AG08395 (cell line): ENCODE data around the gene TAMALIN.

Source experiments
- DNase-seq: peaks from one replicate; pipeline ENCODE4 v3.0.0; 2012; ENCODE audit warnings: mixed read lengths, low spot score

Gene TAMALIN

GRCh38 chr12:52014567-52015530 is 8.1 kb downstream of the TAMALIN start:
- DNase-seq = no peak

GRCh38 chr12:52015532-52016041 is 8.8 kb downstream of the TAMALIN start:
- no peak for DNase-seq

GRCh38 chr12:52018433-52019112 is 11.8 kb downstream of the TAMALIN start:
- DNase-seq = no peak

- no peak for DNase-seq
Measured at GRCh38 chr12:52019113-52019770, 12.5 kb downstream of the TAMALIN start.

- peak; percentile 60 for DNase-seq
Measured at GRCh38 chr12:52020539-52021336, 14.0 kb downstream of the TAMALIN start.

- no peak for DNase-seq
Measured at GRCh38 chr12:52022841-52023181, 16.1 kb downstream of the TAMALIN start.

GRCh38 chr12:52023182-52023975 is 16.6 kb downstream of the TAMALIN start:
- DNase-seq = peak; percentile 90

GRCh38 chr12:52023976-52024688 is 17.4 kb downstream of the TAMALIN start:
- no peak for DNase-seq

GRCh38 chr12:52024845-52025230 is 18.1 kb downstream of the TAMALIN start:
- no peak for DNase-seq

GRCh38 chr12:52026263-52026662 is 19.5 kb downstream of the TAMALIN start:
- DNase-seq = no peak

GRCh38 chr12:52027085-52027843 is 20.5 kb downstream of the TAMALIN start:
- no peak for DNase-seq

- no peak for DNase-seq
Measured at GRCh38 chr12:52029685-52030084, 22.9 kb downstream of the TAMALIN start.

- peak; percentile 65 for DNase-seq
Measured at GRCh38 chr12:52032446-52032803, 25.7 kb downstream of the TAMALIN start.

- peak; percentile 98 for DNase-seq
Measured at GRCh38 chr12:52032804-52033445, 26.2 kb downstream of the TAMALIN start.

- DNase-seq = no peak
Measured at GRCh38 chr12:52033446-52034140, 26.8 kb downstream of the TAMALIN start.

- no peak for DNase-seq
Measured at GRCh38 chr12:52035190-52035589, 28.4 kb downstream of the TAMALIN start.

- no peak for DNase-seq
Measured at GRCh38 chr12:52035926-52036325, 29.2 kb downstream of the TAMALIN start.

- peak; percentile 86 for DNase-seq
Measured at GRCh38 chr12:52036587-52037171, 29.9 kb downstream of the TAMALIN start.
